LoVo (cell line): ENCODE measurements around the gene WRNIP1.
"Not testable (repeated sequence)": the region's sequence is repeated elsewhere in the genome, so short reads cannot be mapped to it uniquely, and the experiment has no call there.

ENCODE experiments used
- DNase-seq: peaks from one replicate; pipeline ENCODE4 v3.0.0-alpha.2; 2016; ENCODE audit warnings: low spot score

Gene WRNIP1

GRCh38 chr6:2784930-2785329 is 19.7 kb downstream of the WRNIP1 start:
- no peak for DNase-seq

DNA sequence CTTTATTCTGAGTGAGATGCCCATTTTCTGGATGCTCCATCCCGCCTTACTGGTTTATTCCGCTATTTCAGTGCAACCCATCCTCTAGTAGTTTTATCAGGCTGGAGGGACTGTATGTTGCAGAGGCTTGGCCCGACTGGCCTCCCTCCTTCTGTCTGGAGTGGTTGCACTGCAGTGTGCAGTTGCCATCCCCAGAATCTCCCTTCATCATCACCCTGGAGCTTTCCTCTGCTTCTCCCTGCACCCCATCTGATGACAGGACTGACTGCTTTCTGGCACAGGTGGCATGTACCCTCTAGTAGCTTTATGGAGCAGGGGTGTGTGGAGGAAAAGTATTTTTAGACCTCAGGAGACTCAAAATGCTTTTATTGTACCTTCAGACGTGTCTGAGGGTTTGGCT is 21.1 kb downstream of the WRNIP1 start:
- no peak for DNase-seq

DNA sequence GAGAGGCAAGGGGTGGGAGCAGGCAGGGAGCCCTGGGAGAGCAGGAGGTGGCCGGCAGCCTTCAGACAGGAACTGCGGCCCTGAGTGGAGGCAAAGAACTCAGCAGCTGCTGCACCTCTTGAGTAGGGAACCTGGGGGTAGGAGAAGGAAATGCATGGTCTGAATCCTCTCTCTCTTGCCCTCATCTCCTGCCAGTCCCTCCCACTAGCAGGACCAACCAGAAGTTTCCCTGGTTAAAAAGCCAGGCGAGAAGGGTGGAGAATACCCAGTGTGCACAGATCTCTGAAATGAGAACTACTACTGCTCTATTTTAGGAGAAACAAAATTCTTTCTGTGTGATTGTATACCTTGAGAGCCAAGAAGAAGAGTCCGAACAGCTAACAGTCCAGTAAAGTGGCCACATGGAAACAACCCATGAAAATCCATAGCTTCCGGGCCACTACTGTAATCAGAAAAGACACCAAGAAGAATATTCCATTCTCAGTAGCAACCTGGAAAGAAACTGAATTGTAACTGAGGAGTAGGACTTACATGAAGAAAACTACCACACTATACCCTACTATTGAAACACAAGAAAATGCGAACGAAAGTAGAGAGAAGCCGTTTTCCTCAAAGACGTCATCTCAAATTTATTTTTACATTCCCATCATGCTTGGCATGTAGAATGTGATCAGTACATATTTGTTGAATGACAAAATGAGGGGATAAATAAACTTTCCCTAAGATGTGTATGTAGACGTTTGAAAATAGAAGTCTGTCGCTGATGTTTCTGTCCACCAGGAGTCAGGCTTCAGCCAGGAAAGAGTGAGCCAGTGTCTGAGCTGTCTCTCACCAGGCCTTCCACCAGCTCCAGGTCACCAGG is 25.6 kb downstream of the WRNIP1 start:
- peak; percentile 75 for DNase-seq

GRCh38 chr6:2791450-2791974 is 26.3 kb downstream of the WRNIP1 start:
- no peak for DNase-seq

- DNase-seq: no peak
Measured at GRCh38 chr6:2792330-2793110, 27.3 kb downstream of the WRNIP1 start.

- no peak for DNase-seq
Measured at GRCh38 chr6:2793534-2794151, 28.4 kb downstream of the WRNIP1 start.

- DNase-seq: no peak
Measured at GRCh38 chr6:2794171-2794730, 29.1 kb downstream of the WRNIP1 start.

- no peak for DNase-seq
Measured at GRCh38 chr6:2795162-2795561, 30.0 kb downstream of the WRNIP1 start.

DNA sequence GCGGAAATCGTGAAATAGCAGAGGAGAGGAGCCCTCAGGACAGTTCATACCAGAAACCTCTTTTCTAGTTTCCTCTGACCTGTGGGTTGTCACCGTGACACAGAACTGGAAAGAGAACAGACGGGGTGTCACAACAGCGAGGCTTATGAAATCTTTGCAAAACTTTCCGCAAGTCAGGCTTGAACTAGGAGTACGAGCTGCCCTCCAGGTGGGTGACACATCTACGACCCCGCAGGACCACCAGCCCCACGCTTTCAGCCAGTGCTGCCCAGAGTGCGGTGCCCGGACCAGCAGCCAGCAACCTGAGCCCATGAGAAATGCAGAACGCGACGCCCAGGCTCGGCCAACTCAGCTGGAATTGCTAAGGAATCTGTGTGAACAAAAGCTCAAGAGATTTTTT is 30.8 kb downstream of the WRNIP1 start:
- DNase-seq: no peak

DNA sequence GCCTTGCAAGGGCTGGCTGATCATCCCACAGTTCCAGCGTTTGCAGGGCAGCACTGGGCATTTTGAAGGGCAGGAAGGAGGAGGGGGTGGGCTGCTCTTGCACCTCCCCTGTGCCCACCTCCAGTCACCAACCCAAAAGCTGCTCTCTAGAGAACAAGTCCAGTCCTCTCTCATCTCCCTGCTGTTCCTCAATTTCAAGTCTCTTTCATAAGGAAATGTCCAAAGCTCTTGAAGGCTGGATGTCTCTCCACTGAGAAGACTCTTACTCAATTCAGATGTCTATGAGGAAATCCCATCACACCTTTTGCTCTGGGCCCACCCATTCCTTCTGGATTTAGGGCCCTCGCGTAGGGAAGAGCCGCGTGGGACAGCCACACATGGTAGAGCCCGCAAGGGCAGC is 31.7 kb downstream of the WRNIP1 start:
- DNase-seq: no peak

- DNase-seq: no peak
Measured at GRCh38 chr6:2797564-2798031, 32.4 kb downstream of the WRNIP1 start.

- no peak for DNase-seq
Measured at GRCh38 chr6:2798586-2799134, 33.5 kb downstream of the WRNIP1 start.

DNA sequence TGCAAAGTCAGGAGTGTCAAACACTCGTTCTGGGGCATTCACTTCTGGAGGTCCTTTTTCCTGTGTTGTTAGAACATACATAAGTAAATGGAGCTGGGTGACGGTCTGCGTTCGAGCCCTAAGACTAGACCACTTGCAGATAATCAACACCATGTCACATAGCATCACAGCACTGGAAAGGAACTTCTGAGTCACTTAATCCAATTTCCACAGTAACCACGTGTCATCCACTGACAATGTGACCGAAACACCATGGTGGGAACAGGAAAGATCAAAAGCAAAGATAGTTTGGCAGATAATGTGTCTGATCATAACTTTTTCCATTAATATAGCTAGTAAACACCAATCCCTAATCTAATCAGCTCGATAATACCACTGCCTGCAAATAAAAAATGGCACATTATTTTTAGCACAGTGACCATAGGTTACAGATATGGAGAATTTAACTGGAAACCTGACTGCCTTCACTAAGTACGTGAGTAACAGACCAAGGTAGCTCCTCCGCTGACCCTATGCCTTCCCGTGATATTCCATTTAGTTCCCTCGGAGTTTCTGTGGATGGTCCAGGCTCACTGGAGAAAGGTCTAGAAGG is 34.8 kb downstream of the WRNIP1 start:
- DNase-seq: no peak

DNA sequence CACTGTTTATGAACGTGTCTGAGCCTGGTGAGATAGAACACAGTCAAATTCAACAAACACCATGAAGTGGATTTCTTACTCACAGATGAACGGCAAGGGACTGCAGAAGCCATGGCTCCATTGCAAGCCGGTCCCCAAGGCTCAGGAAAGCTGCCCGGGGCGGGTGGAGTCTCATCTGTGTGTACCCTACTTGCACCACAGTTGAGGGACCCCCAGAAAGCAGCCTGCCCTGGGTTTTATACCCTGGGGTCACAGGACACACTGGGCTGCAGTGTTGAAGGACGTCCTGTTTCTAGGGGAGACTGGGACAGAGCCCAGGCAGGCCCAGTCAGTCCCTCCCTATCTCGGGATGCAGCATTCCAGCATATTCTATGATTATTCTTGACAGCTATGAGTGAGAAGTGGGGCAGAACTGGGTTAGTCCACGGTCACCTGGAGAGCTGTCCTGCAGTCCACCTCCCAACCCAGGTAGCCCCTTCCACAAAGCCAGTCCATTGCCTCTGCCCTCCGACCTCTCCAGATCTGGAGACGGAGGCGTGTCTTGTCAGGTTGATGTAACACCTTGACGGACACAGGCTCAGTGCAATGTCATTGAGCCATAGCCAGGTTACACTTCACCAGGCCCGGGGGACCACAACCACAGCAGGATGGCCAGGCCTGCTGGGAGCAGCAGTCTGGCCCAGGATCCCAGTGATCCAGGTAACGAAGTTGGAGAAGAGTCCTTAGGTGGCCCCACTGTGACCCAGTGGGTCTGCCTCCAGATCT is 35.5 kb downstream of the WRNIP1 start:
- no peak for DNase-seq

GRCh38 chr6:2801687-2802086 is 36.5 kb downstream of the WRNIP1 start:
- DNase-seq: not testable (repeated sequence)

GRCh38 chr6:2802521-2803060 is 37.4 kb downstream of the WRNIP1 start:
- no peak for DNase-seq

DNA sequence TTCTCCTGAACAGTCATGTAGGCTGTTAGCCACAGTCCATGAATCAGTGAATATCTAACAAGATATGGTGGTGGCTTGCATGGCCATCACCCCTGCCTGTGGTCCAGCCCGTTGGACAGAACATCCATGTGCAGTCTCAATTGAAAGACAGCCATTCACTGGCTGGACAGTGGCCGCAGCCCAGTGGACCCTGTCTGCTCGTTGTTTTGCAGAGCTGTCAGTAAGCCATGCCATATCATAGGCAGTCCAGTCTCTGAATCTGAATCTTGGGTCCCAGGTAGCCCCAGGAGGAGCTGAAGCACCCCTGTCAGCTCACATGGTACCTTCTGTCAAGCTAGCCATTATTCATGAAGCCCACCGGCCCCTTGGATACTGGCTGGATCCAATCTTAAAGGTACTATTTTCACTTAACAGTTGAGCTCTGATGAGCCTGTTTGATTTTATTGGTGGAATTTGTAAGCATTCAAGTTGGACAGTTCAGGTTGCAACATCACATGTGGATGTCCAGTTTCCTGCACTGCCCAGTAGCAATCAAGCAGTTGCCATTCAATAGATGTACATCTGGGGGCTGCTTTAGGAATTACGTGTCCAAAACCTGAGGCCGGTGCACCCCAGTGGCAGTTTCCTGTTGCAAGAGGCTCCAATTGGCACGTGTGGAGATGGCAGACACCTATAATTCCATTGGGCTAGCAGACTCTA is 38.7 kb downstream of the WRNIP1 start:
- no peak for DNase-seq

DNA sequence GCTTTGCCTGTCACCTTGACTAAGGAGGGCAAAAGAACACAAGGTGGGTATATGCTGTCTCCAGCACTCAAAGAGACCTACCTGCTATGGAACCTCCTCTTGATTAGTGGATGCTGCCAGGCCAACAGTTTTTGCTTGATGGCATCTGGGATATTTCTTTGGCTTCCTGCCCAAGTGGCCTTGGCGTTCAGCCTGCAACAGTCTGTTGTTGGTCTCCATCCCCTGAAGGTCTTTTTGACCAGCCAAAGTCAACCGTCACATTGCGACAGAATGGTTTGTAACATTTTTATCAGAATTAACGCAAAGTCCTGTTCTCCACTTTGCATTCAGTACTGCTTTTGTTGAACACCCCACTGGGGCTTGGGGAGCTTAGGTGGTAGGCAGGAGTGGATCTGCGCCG is 39.3 kb downstream of the WRNIP1 start:
- no peak for DNase-seq

- no peak for DNase-seq
Measured at GRCh38 chr6:2805031-2805430, 39.8 kb downstream of the WRNIP1 start.

- DNase-seq: no peak
Measured at GRCh38 chr6:2806644-2807043, 41.5 kb downstream of the WRNIP1 start.
